NOMO-1 treated with dmso at 0.1 percent for 144 hours (cell line): ENCODE data around the gene MIF.
"Not testable (repeated sequence)": the region's sequence is repeated elsewhere in the genome, so short reads cannot be mapped to it uniquely, and the experiment has no call there.

ENCODE experiments used
- DNase-seq: peaks from one replicate; lab custom pipeline; 2025; ENCODE audit not compliant: unreplicated experiment; lab: John Stamatoyannopoulos, UW

The MIF gene

GRCh38 chr22:23893945-23894709 is at the start of gene MIF:
MIF (plus strand) TSS chr22:23894383; CDS start chr22:23894475, 92 bp downstream.
- DNase-seq, result peak; percentile 97

DNA sequence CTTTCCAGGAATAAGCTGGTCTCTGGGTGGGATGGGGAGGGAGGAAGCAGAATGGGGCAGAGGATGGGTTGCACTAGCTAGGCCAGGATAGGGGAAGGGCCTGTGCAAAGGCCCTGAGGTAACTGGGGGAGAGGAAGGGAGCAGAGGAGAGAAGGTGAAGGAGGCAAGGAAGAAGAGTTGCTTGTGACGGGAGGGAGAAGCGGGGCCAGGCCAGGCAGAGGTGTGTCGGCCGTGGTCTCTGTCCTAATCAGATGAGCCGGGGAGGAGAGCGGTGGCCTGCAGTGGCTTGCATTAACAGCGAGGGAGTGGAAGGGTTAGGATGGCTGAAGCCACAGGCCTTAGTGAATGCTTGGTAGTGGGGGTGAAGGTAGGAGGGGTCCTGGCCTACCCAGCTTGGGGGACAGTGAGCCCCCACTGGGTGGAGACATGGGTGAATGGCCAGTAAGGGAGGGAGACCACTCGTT is 49.4 kb upstream of the MIF start:
- DNase-seq, result no peak

DNA sequence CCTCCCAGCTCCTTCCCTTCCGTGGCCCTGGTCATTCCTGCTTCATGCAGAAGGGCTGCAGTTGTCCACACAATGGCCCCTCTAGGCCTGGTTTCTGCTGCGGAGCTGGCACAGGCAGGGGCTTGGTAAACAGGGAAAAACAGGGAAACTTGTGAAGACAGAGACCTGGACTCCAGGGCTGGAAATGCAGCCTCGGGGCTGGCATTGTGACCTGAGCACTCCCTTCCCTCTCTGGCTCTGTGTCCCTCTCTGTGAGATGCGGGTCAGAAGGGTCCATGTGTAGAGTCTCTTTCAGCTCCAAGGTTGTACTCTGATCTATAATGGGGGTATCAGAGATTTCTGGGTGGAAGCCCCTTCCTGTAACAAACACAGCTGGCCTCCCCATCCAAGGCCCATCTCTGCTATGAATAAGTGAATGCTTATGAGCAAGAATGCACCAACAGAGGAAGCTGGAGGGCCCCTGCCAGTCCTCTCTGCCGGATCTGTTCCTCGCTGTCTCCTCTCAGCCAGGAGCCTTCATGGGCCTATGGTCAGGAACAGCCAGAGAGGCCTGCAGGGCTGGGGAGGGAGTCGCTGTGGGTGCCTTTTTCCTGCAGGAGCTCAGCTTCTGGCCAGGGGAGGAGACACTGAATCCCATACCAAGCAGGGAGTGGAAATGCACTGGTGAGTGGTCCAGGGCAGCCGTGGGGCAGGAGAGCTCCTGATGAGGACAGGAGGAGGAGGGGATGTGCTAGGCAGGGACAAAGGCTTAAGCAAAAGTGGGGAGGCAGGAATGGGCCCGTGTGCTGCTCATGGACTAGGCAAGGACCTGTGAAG is 48.7 kb upstream of the MIF start:
- DNase-seq, result no peak

GRCh38 chr22:23846081-23846469 is 48.1 kb upstream of the MIF start:
- no peak for DNase-seq

GRCh38 chr22:23847310-23847920 is 46.8 kb upstream of the MIF start:
- no peak for DNase-seq

DNA sequence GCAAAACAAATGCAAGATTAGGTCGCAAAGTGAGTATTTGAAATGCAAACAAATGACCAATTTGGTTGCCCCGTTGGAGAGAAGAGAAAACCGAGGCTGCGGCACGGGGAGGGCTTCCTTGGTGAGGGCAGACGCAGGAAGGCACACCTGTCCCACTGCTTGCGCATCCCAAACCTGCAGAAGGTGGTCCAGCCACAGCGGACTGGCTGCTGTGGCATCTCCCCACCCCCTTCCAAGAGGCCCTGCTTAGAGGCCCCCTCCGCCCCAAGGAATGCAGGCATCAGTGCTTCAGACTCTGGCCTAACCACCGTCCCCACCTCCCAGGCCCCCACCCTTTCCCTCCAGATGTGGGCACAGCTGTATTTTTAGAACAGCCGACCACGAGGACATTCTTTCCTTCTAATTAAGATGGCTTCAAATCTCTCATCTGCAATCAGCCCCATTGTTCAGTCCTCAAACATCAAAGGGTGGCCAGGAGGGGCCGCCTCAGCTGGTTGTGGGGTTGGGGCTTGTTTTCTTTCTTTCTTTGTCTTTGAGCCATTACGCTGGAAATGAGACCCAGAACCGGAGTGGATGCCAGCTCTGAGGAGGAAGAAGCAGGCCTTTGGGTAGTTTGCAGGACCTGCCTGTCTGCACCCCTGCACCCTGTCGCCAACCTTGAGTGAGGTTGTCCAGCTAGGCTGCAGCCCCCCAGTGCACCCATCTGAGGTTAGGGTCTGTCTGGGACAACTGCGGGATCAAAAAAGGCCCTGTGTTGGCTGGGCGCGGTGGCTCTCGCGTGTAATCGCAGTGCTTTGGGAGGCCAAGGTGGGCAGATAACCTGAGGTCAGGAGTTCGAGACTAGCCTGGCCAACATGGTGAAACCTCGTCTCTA is 46.0 kb upstream of the MIF start:
- DNase-seq, result no peak

DNA sequence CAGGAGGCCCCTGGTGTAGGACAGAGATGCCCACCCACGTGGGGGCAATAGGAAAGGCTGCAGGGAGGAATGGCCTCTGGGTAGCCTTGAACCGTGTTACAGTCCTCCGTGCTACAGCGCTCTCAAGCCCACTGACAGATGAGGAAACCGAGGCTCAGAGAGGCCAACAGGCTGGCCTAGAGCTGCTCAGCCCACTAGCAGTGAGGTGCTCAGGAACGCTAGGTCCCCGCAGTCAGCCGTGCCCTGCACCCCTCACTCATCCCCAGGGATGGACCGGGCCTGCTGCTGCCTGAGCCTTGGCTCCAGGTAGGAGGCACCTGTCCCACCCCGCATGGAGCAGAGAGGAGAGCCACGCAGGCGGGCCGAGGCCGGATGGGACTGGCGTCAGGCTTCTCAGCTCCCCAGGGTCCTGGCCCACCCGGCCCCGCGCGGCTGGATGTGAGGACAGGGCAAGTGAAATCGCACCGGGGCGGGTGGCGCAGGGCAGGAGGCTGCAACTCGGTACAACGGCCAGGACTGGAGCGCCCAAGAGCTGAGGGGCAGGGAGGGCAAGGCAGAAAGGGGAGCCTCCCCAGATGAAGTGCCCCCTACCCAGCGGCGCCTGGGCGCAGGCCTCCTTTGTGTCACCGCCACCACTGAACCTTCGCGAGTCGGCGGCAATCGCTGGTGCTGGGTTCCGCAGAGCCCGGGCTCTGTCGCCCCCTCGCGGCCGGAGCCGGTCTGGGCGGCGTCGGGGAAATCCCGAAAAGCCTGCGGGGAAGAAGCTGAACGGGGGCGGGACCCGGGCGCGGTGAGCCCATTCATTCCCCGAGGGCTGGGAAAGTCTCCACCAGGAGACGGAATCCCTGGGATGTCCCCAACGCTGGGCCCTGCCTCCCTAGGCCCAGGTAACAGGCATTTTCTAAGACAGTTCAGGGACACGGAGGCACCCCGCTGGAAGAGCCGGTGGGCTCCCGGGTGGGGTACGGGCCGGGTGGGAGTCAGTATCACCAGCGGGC is 44.9 kb upstream of the MIF start:
- peak; percentile 41 for DNase-seq

GRCh38 chr22:23850136-23850611 is 44.0 kb upstream of the MIF start:
- no peak for DNase-seq

GRCh38 chr22:23856721-23857605 is 37.2 kb upstream of the MIF start:
- DNase-seq, result no peak

DNA sequence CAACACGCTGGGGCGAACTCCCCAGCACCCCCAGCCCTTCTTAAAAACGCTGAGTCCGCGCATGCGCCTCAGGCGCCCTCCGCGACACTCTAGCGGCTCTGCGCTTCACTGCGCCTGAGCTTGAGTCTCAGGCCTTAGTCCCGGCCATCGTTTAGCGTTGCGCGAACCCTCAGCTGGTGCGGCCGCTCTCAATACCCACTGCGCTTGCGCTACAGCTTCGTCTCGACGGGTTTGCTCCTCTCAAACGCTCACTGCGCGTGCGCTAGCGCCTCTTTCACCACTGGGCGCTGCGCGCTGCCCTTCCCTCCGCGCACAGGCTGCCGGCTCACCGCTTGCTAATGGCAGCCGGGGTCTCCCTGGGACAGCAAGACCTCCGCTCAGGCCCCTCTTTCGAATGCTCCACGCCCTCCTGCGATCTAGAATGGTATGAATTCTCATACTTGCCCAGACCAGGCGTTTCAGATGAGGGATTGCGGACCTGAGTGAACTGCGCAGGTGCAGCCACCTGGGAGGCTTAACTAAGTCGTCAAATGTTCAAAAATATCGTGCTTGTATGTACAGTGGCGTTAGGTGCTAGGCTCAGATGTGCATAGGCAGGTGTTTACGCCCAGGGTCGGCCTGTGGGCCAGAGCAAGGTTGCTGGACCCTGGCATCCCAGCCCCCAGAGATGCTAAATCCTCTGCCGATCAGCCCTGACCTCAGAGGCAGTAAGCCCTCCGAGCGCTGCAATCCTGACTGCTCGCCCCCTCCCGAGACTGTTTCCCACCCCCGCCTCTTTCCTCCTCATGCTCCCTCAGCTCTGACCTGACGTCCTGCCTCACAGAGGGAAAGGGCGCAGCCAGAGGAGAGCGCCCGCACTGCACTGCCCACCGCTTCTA is 36.3 kb upstream of the MIF start, which contains the start of gene SLC2A11:
Gene SLC2A11 (plus strand): TSS at position 270 of the 878 bp plus-strand sequence. CDS start 125 bp downstream, at position 395.
- DNase-seq, result peak; percentile 91

DNA sequence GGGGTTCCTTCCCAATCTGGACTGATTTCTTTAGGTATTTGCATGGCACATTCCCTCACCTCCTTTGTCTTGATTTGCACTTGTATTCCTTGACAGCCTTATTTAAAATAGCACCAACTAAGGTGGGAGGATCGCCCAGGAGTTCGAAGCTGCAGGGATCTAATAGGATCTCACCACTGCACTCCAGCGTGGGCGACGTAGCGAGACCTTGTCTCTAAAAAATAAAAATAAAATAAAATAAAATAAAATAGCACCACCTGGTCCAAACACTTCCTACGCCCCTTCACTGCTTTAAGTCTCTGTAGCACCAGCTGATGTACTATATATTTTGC is 35.7 kb upstream of the MIF start:
- no peak for DNase-seq

GRCh38 chr22:23859201-23859600 is 35.0 kb upstream of the MIF start:
- no peak for DNase-seq

DNA sequence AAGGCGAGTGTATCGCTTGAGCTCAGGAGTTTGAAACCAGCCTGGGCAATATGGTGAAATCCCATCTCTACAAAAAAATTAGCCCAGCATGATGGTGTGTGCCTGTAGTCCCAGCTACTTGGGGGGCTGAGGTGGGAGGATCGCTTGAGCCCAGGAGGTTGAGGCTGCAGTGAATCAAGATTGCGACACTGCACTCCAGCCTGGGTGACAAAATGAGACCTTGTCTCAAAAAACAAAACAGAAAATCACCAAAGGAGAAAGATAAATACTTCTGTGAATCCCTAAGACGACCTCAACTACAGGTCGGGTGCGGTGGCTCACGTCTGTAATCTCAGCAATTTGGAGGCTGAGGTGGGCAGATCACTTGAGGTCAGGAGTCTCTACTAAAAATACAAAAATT is 34.0 kb upstream of the MIF start:
- not testable (repeated sequence) for DNase-seq

DNA sequence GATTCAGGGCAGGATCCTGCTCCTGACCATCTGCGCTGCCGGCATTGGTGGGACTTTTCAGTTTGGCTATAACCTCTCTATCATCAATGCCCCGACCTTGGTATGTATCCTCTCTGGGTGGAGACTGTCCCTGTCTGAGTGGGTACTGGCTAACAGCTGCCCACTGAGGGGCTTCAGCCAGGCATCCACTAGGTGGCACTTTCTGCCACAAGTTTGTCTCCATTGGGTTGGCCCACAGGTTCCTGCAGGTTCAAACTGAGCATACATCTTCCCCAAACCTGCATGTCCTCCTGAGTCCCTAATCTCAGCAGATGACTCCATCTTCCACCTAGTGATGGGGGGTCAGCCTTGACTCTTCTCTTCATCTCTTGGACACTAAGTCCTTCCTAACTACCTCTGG is 32.1 kb upstream of the MIF start:
- DNase-seq, result peak; percentile 3

DNA sequence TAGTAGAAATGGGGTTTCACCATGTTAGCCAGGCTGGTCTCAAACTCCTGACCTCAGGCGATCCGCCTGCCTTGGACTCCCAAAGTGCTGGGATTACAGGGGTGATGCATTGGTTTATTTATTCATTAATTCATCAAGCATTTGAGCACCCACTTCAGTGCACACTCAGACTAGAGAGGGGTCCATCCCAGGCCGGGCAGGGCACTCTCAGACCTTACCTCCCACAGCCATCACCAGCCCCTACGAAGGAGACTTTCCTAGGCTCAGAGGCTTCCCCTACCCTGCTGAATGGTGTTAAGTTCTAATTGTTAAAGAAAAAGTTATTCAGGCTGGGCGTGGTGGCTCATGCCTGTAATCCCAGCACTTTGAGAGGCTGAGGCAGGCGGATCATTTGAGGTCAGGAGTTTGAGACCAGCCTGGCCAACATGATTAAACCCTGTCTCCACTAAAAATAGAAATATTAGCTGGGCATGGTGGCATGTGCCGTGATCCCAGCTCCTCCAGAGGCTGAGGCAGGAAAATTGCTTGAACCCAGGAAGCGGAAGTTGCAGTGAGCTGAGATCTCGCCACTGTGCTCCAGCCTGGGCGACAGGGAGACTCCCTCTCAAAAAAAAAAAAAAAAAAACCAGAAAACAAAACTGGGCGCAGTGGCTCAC is 29.6 kb upstream of the MIF start:
- not testable (repeated sequence) for DNase-seq

DNA sequence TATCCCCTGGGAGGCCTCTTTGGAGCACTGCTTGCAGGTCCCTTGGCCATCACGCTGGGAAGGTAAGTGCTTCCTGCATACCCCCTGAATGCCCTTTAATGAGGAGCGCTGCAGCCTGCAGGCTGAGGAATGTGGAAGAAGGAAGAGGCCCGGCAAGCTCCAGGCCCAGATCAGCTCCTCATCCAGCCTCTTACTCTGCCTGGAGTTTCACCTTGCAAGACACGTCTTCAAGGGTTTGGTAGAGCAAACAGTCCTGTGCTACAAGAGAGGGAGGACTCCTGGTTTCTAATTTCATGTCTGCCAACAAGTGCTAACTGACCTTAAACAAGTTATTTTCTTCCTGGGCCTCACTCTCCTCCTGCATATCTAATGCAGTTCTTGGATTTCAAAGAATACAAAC is 25.6 kb upstream of the MIF start:
- no peak for DNase-seq

DNA sequence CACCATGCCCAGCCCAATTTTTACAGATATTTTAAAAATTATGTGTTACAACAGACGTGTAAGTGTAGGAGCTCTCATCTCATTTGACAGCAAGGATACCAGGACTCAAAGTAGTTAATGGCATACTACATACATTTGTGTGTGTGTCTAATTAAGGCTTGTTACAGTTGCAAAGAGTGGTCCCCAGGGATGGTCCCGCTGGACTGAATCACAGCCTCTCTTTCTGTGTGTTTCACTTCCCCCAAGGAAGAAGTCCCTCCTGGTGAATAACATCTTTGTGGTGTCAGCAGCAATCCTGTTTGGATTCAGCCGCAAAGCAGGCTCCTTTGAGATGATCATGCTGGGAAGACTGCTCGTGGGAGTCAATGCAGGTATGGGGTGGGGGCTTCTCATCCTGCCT is 19.3 kb upstream of the MIF start:
- no peak for DNase-seq
